Inflammatory macrophage (primary cell): ENCODE results near the gene UGGT2.
"Not testable (repeated sequence)": the region's sequence is repeated elsewhere in the genome, so short reads cannot be mapped to it uniquely, and the experiment has no call there.

Experiments
- DNase-seq, 2 donors: peaks; one replicate each; pipeline ENCODE4 v3.0.0-alpha.2; 2020 to 2022

The UGGT2 gene

GRCh38 chr13:95882121-95882520 is 171.1 kb downstream of the UGGT2 start:
- no peak for DNase-seq

- no peak for DNase-seq
Measured at GRCh38 chr13:95880331-95880730, 172.9 kb downstream of the UGGT2 start.

- DNase-seq: no peak
Measured at GRCh38 chr13:95874286-95874685, 178.9 kb downstream of the UGGT2 start.

- no peak for DNase-seq
Measured at GRCh38 chr13:95870421-95870820, 182.8 kb downstream of the UGGT2 start.

- DNase-seq: no peak
Measured at GRCh38 chr13:95865080-95865615, 188.1 kb downstream of the UGGT2 start.

GRCh38 chr13:95862408-95862807 is 190.8 kb downstream of the UGGT2 start:
- DNase-seq: no peak

- DNase-seq: no peak
Measured at GRCh38 chr13:95861296-95861695, 191.9 kb downstream of the UGGT2 start.

GRCh38 chr13:95858286-95859075 is 194.7 kb downstream of the UGGT2 start:
- peak; percentile 46 to 84 for DNase-seq

- not testable (repeated sequence) for DNase-seq
Measured at GRCh38 chr13:95845656-95846055, 207.5 kb downstream of the UGGT2 start.

GRCh38 chr13:95842898-95843297 is 210.3 kb downstream of the UGGT2 start:
- DNase-seq: no peak

- DNase-seq: no peak
Measured at GRCh38 chr13:95841894-95842293, 211.3 kb downstream of the UGGT2 start.

GRCh38 chr13:95834134-95834765 is 219.0 kb downstream of the UGGT2 start:
- DNase-seq: peak; percentile 57 to 64

GRCh38 chr13:95833719-95834118 is 219.5 kb downstream of the UGGT2 start:
- DNase-seq: no peak

GRCh38 chr13:95833126-95833525 is 220.1 kb downstream of the UGGT2 start:
- DNase-seq: no peak

- DNase-seq: no peak
Measured at GRCh38 chr13:95822303-95822702, 230.9 kb downstream of the UGGT2 start.

- no peak for DNase-seq
Measured at GRCh38 chr13:95814495-95814894, 238.7 kb downstream of the UGGT2 start.

- DNase-seq: no peak
Measured at GRCh38 chr13:95813139-95813538, 240.1 kb downstream of the UGGT2 start.

- DNase-seq: no peak
Measured at GRCh38 chr13:95809429-95809828, 243.8 kb downstream of the UGGT2 start.

- no peak for DNase-seq
Measured at GRCh38 chr13:95805921-95806320, 247.3 kb downstream of the UGGT2 start.

- no peak for DNase-seq
Measured at GRCh38 chr13:95801825-95802224, 251.4 kb downstream of the UGGT2 start.

GRCh38 chr13:95800436-95800835 is 252.8 kb downstream of the UGGT2 start:
- no peak for DNase-seq

GRCh38 chr13:95797016-95797415 is 256.2 kb downstream of the UGGT2 start:
- DNase-seq: no peak

- DNase-seq: no peak
Measured at GRCh38 chr13:95793781-95794180, 259.4 kb downstream of the UGGT2 start.

GRCh38 chr13:95793018-95793555 is 260.1 kb downstream of the UGGT2 start:
- DNase-seq: no peak
